Measurements from ENCODE around the gene ECM2.
A peak's percentile ranks its signal among the peaks of the same experiment; 100 is the strongest.

Gene ECM2

GRCh38 chr9:92527832-92528521 is 7.8 kb downstream of the ECM2 start:
- no peak for DNase-seq (ENCODE audit: low spot score)

GRCh38 chr9:92527291-92527828 is 8.4 kb downstream of the ECM2 start:
- DNase-seq (ENCODE audit: low spot score), result no peak

- DNase-seq (ENCODE audit: low spot score), result no peak
Observed at GRCh38 chr9:92525306-92525705, 10.5 kb downstream of the ECM2 start.

- DNase-seq (ENCODE audit: low spot score), result no peak
Observed at GRCh38 chr9:92524881-92525280, 10.9 kb downstream of the ECM2 start.

- DNase-seq (ENCODE audit: low spot score), result no peak
Observed at GRCh38 chr9:92522983-92523970, 12.5 kb downstream of the ECM2 start.

GRCh38 chr9:92520837-92521236 is 15.0 kb downstream of the ECM2 start:
- DNase-seq (ENCODE audit: low spot score), result no peak

- no peak for DNase-seq (ENCODE audit: low spot score)
Observed at GRCh38 chr9:92518199-92518598, 17.6 kb downstream of the ECM2 start.

GRCh38 chr9:92517046-92517445 is 18.7 kb downstream of the ECM2 start:
- DNase-seq (ENCODE audit: low spot score), result no peak

GRCh38 chr9:92516521-92516920 is 19.3 kb downstream of the ECM2 start:
- DNase-seq (ENCODE audit: low spot score), result no peak

- DNase-seq (ENCODE audit: low spot score), result no peak
Observed at GRCh38 chr9:92514635-92515034, 21.2 kb downstream of the ECM2 start.

- DNase-seq (ENCODE audit: low spot score), result no peak
Observed at GRCh38 chr9:92513349-92513748, 22.4 kb downstream of the ECM2 start.

- no peak for DNase-seq (ENCODE audit: low spot score)
Observed at GRCh38 chr9:92512622-92513021, 23.2 kb downstream of the ECM2 start.

GRCh38 chr9:92510747-92511146 is 25.0 kb downstream of the ECM2 start:
- DNase-seq (ENCODE audit: low spot score), result no peak

- DNase-seq (ENCODE audit: low spot score), result no peak
Observed at GRCh38 chr9:92509050-92509449, 26.7 kb downstream of the ECM2 start.

- DNase-seq (ENCODE audit: low spot score), result no peak
Observed at GRCh38 chr9:92508018-92508820, 27.6 kb downstream of the ECM2 start.

- no peak for DNase-seq (ENCODE audit: low spot score)
Observed at GRCh38 chr9:92507496-92507895, 28.3 kb downstream of the ECM2 start.

- DNase-seq (ENCODE audit: low spot score), result no peak
Observed at GRCh38 chr9:92507005-92507404, 28.8 kb downstream of the ECM2 start.

- DNase-seq (ENCODE audit: low spot score), result peak; percentile 25
Observed at GRCh38 chr9:92506184-92506857, 29.5 kb downstream of the ECM2 start.

- DNase-seq (ENCODE audit: low spot score), result no peak
Observed at GRCh38 chr9:92504881-92505280, 30.9 kb downstream of the ECM2 start.

GRCh38 chr9:92503156-92503555 is 32.6 kb downstream of the ECM2 start:
- no peak for DNase-seq (ENCODE audit: low spot score)

GRCh38 chr9:92501671-92502393 is 34.0 kb downstream of the ECM2 start:
- peak; percentile 36 for DNase-seq (ENCODE audit: low spot score)

Data from SW480 (cell line).